HepG2 (cell line): Measurements from ENCODE around the gene DPM1. TPM values are rescaled to one million over a fixed set of nuclear protein-coding genes. Genes with fewer than 3 reads are reported as not detected.

Source experiments
- ARNT ChIP-seq: fragments of 450-650 bp; IDR thresholded peaks from 2 replicates; pipeline ENCODE4 v1.6.1; 2017
- ARNT2 ChIP-seq: sonication (generic); formaldehyde crosslinking; IDR thresholded peaks from 2 replicates; pipeline ENCODE4 v1.8.0; 2022; ENCODE audit warnings: mild to moderate bottlenecking, low read depth, missing genetic modification reagents, moderate library complexity
- ASH2L ChIP-seq: fragments of 300-600, 200-600 bp; sonication (generic); IDR thresholded peaks from 2 replicates; pipeline ENCODE4 v1.7.0; 2017; ENCODE audit warnings: low read depth, mild to moderate bottlenecking, moderate library complexity, mixed read lengths, low read length; ENCODE audit not compliant: insufficient read length
- DNMT1 ChIP-seq: sonication (generic); formaldehyde crosslinking; IDR thresholded peaks from 2 replicates; pipeline ENCODE4 v1.5.1; 2020; ENCODE audit warnings: mild to moderate bottlenecking, missing genetic modification reagents
- ELF4 ChIP-seq: sonication (generic); formaldehyde crosslinking; IDR thresholded peaks from 2 replicates; pipeline ENCODE4 v1.5.0; 2020; ENCODE audit warnings: missing genetic modification reagents, mild to moderate bottlenecking, moderate library complexity, borderline replicate concordance
- FLYWCH1 ChIP-seq: sonication (generic); formaldehyde crosslinking; IDR thresholded peaks from 2 replicates; pipeline ENCODE4 v1.8.1; 2023; ENCODE audit warnings: mild to moderate bottlenecking, missing genetic modification reagents
- KLF12 ChIP-seq: sonication (generic); formaldehyde crosslinking; IDR thresholded peaks from 2 replicates; pipeline ENCODE4 v1.4.0; 2020; ENCODE audit warnings: missing genetic modification reagents, borderline replicate concordance
- KLF6 ChIP-seq: IDR thresholded peaks from 2 replicates; pipeline ENCODE4 v1.8.0; 2016; ENCODE audit warnings: missing biosample characterization, missing genetic modification reagents
- MEF2D ChIP-seq: sonication (generic); formaldehyde crosslinking; IDR thresholded peaks from 2 replicates; pipeline ENCODE4 v1.5.1; 2020; ENCODE audit warnings: mild to moderate bottlenecking, missing genetic modification reagents
- MEIS2 ChIP-seq: sonication (generic); formaldehyde crosslinking; IDR thresholded peaks from 2 replicates; pipeline ENCODE4 v1.9.0; 2021; ENCODE audit warnings: mild to moderate bottlenecking, missing genetic modification reagents
- TCF12 ChIP-seq, 2 experiments: fragments of 450-650 bp in 1 of 2; sonication (generic) in 1 of 2; formaldehyde crosslinking in 1 of 2; IDR thresholded peaks; 2 replicates each; pipeline versions ENCODE4 v1.6.1 to v1.8.0; 2017 to 2022; ENCODE audit warnings: antibody characterized with exemption in 1 of 2, mild to moderate bottlenecking in 1 of 2, missing genetic modification reagents in 1 of 2, moderate library complexity in 1 of 2
- TFDP1 ChIP-seq: IDR thresholded peaks from 2 replicates; pipeline ENCODE4 v1.6.1; 2016; ENCODE audit warnings: missing compliant biosample characterization, missing genetic modification reagents, borderline replicate concordance
- TOPORS ChIP-seq: sonication (generic); formaldehyde crosslinking; IDR thresholded peaks from 2 replicates; pipeline ENCODE4 v1.8.0; 2023; ENCODE audit warnings: mild to moderate bottlenecking, missing genetic modification reagents
- ZNF367 ChIP-seq: sonication (generic); formaldehyde crosslinking; IDR thresholded peaks from 2 replicates; pipeline ENCODE4 v1.4.0; 2020; ENCODE audit warnings: missing genetic modification reagents, borderline replicate concordance
- ZNF552 ChIP-seq: sonication (generic); formaldehyde crosslinking; IDR thresholded peaks from 2 replicates; pipeline ENCODE4 v1.9.0; 2022; ENCODE audit warnings: missing genetic modification reagents, mild to moderate bottlenecking, borderline replicate concordance
- ZNF569 ChIP-seq: sonication (generic); formaldehyde crosslinking; IDR thresholded peaks from 2 replicates; pipeline ENCODE4 v1.5.0; 2020; ENCODE audit warnings: mild to moderate bottlenecking, missing genetic modification reagents, moderate library complexity, borderline replicate concordance
- ZNF670 ChIP-seq: sonication (generic); formaldehyde crosslinking; IDR thresholded peaks from 2 replicates; pipeline ENCODE4 v1.8.0; 2022; ENCODE audit warnings: mild to moderate bottlenecking, missing genetic modification reagents, borderline replicate concordance
- ZNF777 ChIP-seq: sonication (generic); formaldehyde crosslinking; IDR thresholded peaks from 2 replicates; pipeline ENCODE4 v1.4.0; 2020; ENCODE audit warnings: missing genetic modification reagents
- ZNF800 ChIP-seq: sonication (generic); formaldehyde crosslinking; IDR thresholded peaks from 2 replicates; pipeline ENCODE4 v1.4.0; 2020; ENCODE audit warnings: missing genetic modification reagents
- ZNF839 ChIP-seq: sonication (generic); formaldehyde crosslinking; IDR thresholded peaks from 2 replicates; pipeline ENCODE4 v1.4.0; 2020; ENCODE audit warnings: missing genetic modification reagents, mild to moderate bottlenecking, borderline replicate concordance
- polyA plus RNA-seq, 8 experiments: library from polyadenylated mRNA; depleted of rRNA in 3 of 8; stranded (reverse) in 7 of 8; unstranded in 1 of 8; fragments of >200 nt; fragmentation: Illumina TruSeq in 4 of 8; extraction: Trizol in 4 of 8; gene quantifications; 2 replicates each; pipeline versions ENCODE4 v1.2.1 to v1.2.3, GENCODE V29; 2011 to 2016; ENCODE audit warnings: low read depth in 4 of 8, missing spikeins in 1 of 8, mixed read lengths in 1 of 8; ENCODE audit not compliant: insufficient read depth in 1 of 8
- total RNA-seq, 5 experiments: library from RNA; depleted of rRNA; stranded (reverse); fragments of >200 nt; fragmentation: Illumina TruSeq; extraction: Trizol; gene quantifications; 2 replicates each; pipeline ENCODE4 v1.2.3, GENCODE V29; 2016; ENCODE audit warnings: low read depth in 1 of 5
- TF ChIP-seq, protein P1 (sequence below): IDR thresholded peaks from 2 replicates; pipeline ENCODE4 v1.4.0; 2020; ENCODE audit warnings: mild to moderate bottlenecking, missing genetic modification reagents
- TF ChIP-seq, protein P2 (sequence below): sonication (generic); formaldehyde crosslinking; IDR thresholded peaks from 2 replicates; pipeline ENCODE4 v1.4.0; 2020; ENCODE audit warnings: missing genetic modification reagents

DPM1 gene
- total and polyA plus RNA-seq, 2 of the 13 experiments (the other 11 are each of a cell fraction or from before 2014, with no cell fraction given): 83.2 to 161 TPM

DNA sequence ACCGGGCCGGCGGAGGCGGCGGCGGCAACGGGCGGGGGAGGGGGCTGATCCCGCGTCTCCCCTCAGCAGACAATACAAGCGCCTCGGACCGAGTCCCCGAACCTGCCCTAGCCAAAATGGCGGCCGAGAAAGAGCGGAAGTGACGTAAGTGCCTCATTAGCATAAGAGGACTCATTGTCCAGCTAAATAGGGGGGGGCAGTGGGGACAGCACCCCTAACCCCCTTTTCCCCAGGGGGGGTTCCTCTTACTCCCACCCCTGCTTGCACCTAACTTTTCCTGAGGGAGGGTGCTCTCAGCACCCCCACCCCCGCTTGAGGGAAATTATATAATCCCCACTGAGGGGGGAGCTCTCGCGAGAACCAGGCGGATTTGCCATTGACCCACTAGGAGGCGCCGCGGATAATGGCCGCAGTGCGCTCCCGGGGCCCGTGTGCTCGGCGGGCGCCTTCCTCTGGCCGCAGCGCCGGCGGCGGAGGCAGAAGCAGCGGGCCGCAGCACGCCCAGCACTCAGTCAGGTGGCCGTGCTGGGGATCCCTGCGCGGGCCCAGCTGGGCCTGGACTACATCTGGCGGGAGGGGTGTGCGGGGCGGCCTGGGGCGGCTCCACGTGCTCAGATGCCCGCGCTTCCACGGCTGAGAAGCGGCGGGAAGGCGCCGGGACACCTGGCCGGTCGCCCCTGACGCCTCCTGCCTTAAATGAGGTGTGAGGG, 26.9 kb downstream of the DPM1 start, which contains the start of gene ADNP (continued):
- TF ChIP-seq ZNF367 (CRISPR knock-in tag): no peak
- no peak for TF ChIP-seq KLF6 (CRISPR knock-in tag)
- no peak for TF ChIP-seq KLF12
- no peak for TF ChIP-seq ARNT
- no peak for TF ChIP-seq ZNF839 (CRISPR knock-in tag)
- TF ChIP-seq ASH2L: peak; percentile 65
- TF ChIP-seq TCF12 (IDR thresholded peaks at IDR 0.05): no peak
- TF ChIP-seq TCF12 (CRISPR knock-in tag; IDR thresholded peaks at IDR 0.05): peak; percentile 56
- no peak for TF ChIP-seq ZNF569
- TF ChIP-seq MEIS2 (CRISPR knock-in tag): 0 out of 2 replicates have a peak, but pooled peaks have one; percentile 63
- no peak for TF ChIP-seq FLYWCH1 (CRISPR knock-in tag)
- TF ChIP-seq MEF2D (CRISPR knock-in tag): no peak
- TF ChIP-seq TFDP1 (CRISPR knock-in tag): no peak; the same call in 1 of the 2 replicates
- TF ChIP-seq, protein P1, sequence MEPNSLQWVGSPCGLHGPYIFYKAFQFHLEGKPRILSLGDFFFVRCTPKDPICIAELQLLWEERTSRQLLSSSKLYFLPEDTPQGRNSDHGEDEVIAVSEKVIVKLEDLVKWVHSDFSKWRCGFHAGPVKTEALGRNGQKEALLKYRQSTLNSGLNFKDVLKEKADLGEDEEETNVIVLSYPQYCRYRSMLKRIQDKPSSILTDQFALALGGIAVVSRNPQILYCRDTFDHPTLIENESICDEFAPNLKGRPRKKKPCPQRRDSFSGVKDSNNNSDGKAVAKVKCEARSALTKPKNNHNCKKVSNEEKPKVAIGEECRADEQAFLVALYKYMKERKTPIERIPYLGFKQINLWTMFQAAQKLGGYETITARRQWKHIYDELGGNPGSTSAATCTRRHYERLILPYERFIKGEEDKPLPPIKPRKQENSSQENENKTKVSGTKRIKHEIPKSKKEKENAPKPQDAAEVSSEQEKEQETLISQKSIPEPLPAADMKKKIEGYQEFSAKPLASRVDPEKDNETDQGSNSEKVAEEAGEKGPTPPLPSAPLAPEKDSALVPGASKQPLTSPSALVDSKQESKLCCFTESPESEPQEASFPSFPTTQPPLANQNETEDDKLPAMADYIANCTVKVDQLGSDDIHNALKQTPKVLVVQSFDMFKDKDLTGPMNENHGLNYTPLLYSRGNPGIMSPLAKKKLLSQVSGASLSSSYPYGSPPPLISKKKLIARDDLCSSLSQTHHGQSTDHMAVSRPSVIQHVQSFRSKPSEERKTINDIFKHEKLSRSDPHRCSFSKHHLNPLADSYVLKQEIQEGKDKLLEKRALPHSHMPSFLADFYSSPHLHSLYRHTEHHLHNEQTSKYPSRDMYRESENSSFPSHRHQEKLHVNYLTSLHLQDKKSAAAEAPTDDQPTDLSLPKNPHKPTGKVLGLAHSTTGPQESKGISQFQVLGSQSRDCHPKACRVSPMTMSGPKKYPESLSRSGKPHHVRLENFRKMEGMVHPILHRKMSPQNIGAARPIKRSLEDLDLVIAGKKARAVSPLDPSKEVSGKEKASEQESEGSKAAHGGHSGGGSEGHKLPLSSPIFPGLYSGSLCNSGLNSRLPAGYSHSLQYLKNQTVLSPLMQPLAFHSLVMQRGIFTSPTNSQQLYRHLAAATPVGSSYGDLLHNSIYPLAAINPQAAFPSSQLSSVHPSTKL (CRISPR knock-in tag): peak; percentile 35
- TF ChIP-seq, protein P2, sequence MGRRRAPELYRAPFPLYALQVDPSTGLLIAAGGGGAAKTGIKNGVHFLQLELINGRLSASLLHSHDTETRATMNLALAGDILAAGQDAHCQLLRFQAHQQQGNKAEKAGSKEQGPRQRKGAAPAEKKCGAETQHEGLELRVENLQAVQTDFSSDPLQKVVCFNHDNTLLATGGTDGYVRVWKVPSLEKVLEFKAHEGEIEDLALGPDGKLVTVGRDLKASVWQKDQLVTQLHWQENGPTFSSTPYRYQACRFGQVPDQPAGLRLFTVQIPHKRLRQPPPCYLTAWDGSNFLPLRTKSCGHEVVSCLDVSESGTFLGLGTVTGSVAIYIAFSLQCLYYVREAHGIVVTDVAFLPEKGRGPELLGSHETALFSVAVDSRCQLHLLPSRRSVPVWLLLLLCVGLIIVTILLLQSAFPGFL (CRISPR knock-in tag): no peak
- no peak for TF ChIP-seq ZNF552 (CRISPR knock-in tag)
- TF ChIP-seq ZNF670: no peak
- peak; percentile 77; the same call in 1 of the 2 replicates for TF ChIP-seq DNMT1 (CRISPR knock-in tag)
- TF ChIP-seq ZNF777 (CRISPR knock-in tag): no peak
- 0 out of 2 replicates have a peak, but pooled peaks have one; percentile 61 for TF ChIP-seq TOPORS
- peak; percentile 28; the same call in 1 of the 2 replicates for TF ChIP-seq ARNT2
- TF ChIP-seq ZNF800 (CRISPR knock-in tag): 0 out of 2 replicates have a peak, but pooled peaks have one; percentile 25
- no peak for TF ChIP-seq ELF4
